Measurements from ENCODE around the gene CEP89. TPM values are rescaled to one million over a fixed set of nuclear protein-coding genes. Genes with fewer than 3 reads are reported as not detected.

CEP89 gene
- polyA plus RNA-seq, 1 donor = 14.4 TPM

GRCh38 chr19:32921624-32922023, 50.1 kb downstream of the CEP89 start:
- no peak overlapping the region for H3K27ac ChIP-seq (ENCODE audit: low read length)
- H3K36me3 ChIP-seq (ENCODE audit: control insufficient read depth, insufficient read depth, low read length) = peaks cover 33% of the 10 kb centered on the region
- WGBS (ENCODE audit: insufficient coverage, low lambda C conversion rate) = no CpG with 5 or more reads among the region's 3 CpGs
- DNase-seq = no peak
- no peaks in the 10 kb centered on the region for H3K4me1 ChIP-seq (ENCODE audit: control insufficient read depth, insufficient read depth, low read length)
- H3K9me3 ChIP-seq (ENCODE audit: control insufficient read depth, low read depth, low read length) = no peaks in the 10 kb centered on the region
- H3K27me3 ChIP-seq (ENCODE audit: control insufficient read depth, insufficient read depth, low read length) = no peaks in the 10 kb centered on the region
- no peak overlapping the region for H3K4me3 ChIP-seq (ENCODE audit: low read length)

- Histone ChIP-seq H3K36me3 (ENCODE audit: control insufficient read depth, insufficient read depth, low read length) (peaks cover 34% of the 10 kb centered on the region), H3K27ac (ENCODE audit: low read length) (no peak overlapping the region)
- WGBS (ENCODE audit: insufficient coverage, low lambda C conversion rate) = no CpG with 5 or more reads among the region's 4 CpGs
These were observed 52.4 kb downstream of the CEP89 start for GRCh38 chr19:32919365-32919764.

GRCh38 chr19:32917616-32917996, 54.2 kb downstream of the CEP89 start:
- no peaks in the 10 kb centered on the region for H3K4me1 ChIP-seq (ENCODE audit: control insufficient read depth, insufficient read depth, low read length)
- DNase-seq = no peak
- no CpG with 5 or more reads among the region's 8 CpGs for WGBS (ENCODE audit: insufficient coverage, low lambda C conversion rate)
- H3K9me3 ChIP-seq (ENCODE audit: control insufficient read depth, low read depth, low read length) = no peaks in the 10 kb centered on the region
- peaks cover 24% of the 10 kb centered on the region for H3K36me3 ChIP-seq (ENCODE audit: control insufficient read depth, insufficient read depth, low read length)
- no peak overlapping the region for H3K27ac ChIP-seq (ENCODE audit: low read length)
- H3K4me3 ChIP-seq (ENCODE audit: low read length) = no peak overlapping the region
- no peaks in the 10 kb centered on the region for H3K27me3 ChIP-seq (ENCODE audit: control insufficient read depth, insufficient read depth, low read length)

More at GRCh38 chr19:32919365-32919764, 52.4 kb downstream of the CEP89 start:
- H3K27me3 ChIP-seq (ENCODE audit: control insufficient read depth, insufficient read depth, low read length) = no peaks in the 10 kb centered on the region
- no peak overlapping the region for H3K4me3 ChIP-seq (ENCODE audit: low read length)
- no peaks in the 10 kb centered on the region for H3K9me3 ChIP-seq (ENCODE audit: control insufficient read depth, low read depth, low read length)
- no peaks in the 10 kb centered on the region for H3K4me1 ChIP-seq (ENCODE audit: control insufficient read depth, insufficient read depth, low read length)
- DNase-seq = no peak

GRCh38 chr19:32916969-32917615, 54.7 kb downstream of the CEP89 start:
- DNase-seq = no peak
- peaks cover 26% of the 10 kb centered on the region for H3K36me3 ChIP-seq (ENCODE audit: control insufficient read depth, insufficient read depth, low read length)
- H3K9me3 ChIP-seq (ENCODE audit: control insufficient read depth, low read depth, low read length) = no peaks in the 10 kb centered on the region
- no peaks in the 10 kb centered on the region for H3K27me3 ChIP-seq (ENCODE audit: control insufficient read depth, insufficient read depth, low read length)
- no peak overlapping the region for H3K4me3 ChIP-seq (ENCODE audit: low read length)
- H3K4me1 ChIP-seq (ENCODE audit: control insufficient read depth, insufficient read depth, low read length) = no peaks in the 10 kb centered on the region
- WGBS (ENCODE audit: insufficient coverage, low lambda C conversion rate) = no CpG with 5 or more reads among the region's 4 CpGs
- no peak overlapping the region for H3K27ac ChIP-seq (ENCODE audit: low read length)

- WGBS (ENCODE audit: insufficient coverage, low lambda C conversion rate) = 100% methylated on average over 1 of the region's 12 CpGs
- H3K4me3 ChIP-seq (ENCODE audit: low read length) = no peak overlapping the region
These were observed 56.7 kb downstream of the CEP89 start for GRCh38 chr19:32914879-32915660.

GRCh38 chr19:32911467-32911866, 60.3 kb downstream of the CEP89 start:
- no peak for DNase-seq
- no peak overlapping the region for H3K27ac ChIP-seq (ENCODE audit: low read length)
- no peaks in the 10 kb centered on the region for H3K27me3 ChIP-seq (ENCODE audit: control insufficient read depth, insufficient read depth, low read length)
- H3K4me3 ChIP-seq (ENCODE audit: low read length) = no peak overlapping the region
- H3K4me1 ChIP-seq (ENCODE audit: control insufficient read depth, insufficient read depth, low read length) = no peaks in the 10 kb centered on the region
- 100% methylated on average over 1 of the region's 4 CpGs for WGBS (ENCODE audit: insufficient coverage, low lambda C conversion rate)
- peaks cover 20% of the 10 kb centered on the region for H3K36me3 ChIP-seq (ENCODE audit: control insufficient read depth, insufficient read depth, low read length)
- no peaks in the 10 kb centered on the region for H3K9me3 ChIP-seq (ENCODE audit: control insufficient read depth, low read depth, low read length)

More at GRCh38 chr19:32914879-32915660, 56.7 kb downstream of the CEP89 start:
- Histone ChIP-seq H3K27ac (ENCODE audit: low read length) (no peak overlapping the region), H3K4me1 (ENCODE audit: control insufficient read depth, insufficient read depth, low read length) (no peaks in the 10 kb centered on the region), H3K9me3 (ENCODE audit: control insufficient read depth, low read depth, low read length) (no peaks in the 10 kb centered on the region), H3K27me3 (ENCODE audit: control insufficient read depth, insufficient read depth, low read length) (no peaks in the 10 kb centered on the region), H3K36me3 (ENCODE audit: control insufficient read depth, insufficient read depth, low read length) (peaks cover 23% of the 10 kb centered on the region)
- DNase-seq = no peak

- no peaks in the 10 kb centered on the region for H3K4me1 ChIP-seq (ENCODE audit: control insufficient read depth, insufficient read depth, low read length)
- H3K27me3 ChIP-seq (ENCODE audit: control insufficient read depth, insufficient read depth, low read length) = no peaks in the 10 kb centered on the region
- H3K4me3 ChIP-seq (ENCODE audit: low read length) = no peak overlapping the region
- no peaks in the 10 kb centered on the region for H3K9me3 ChIP-seq (ENCODE audit: control insufficient read depth, low read depth, low read length)
- DNase-seq = no peak
- 92% methylated on average over 2 of the region's 5 CpGs for WGBS (ENCODE audit: insufficient coverage, low lambda C conversion rate)
- peaks cover 20% of the 10 kb centered on the region for H3K36me3 ChIP-seq (ENCODE audit: control insufficient read depth, insufficient read depth, low read length)
- H3K27ac ChIP-seq (ENCODE audit: low read length) = no peak overlapping the region
These were observed 60.9 kb downstream of the CEP89 start for GRCh38 chr19:32910874-32911273.

- 100% methylated on average over 1 of the region's 5 CpGs for WGBS (ENCODE audit: insufficient coverage, low lambda C conversion rate)
- H3K4me3 ChIP-seq (ENCODE audit: low read length) = no peak overlapping the region
- H3K27ac ChIP-seq (ENCODE audit: low read length) = no peak overlapping the region
- H3K4me1 ChIP-seq (ENCODE audit: control insufficient read depth, insufficient read depth, low read length) = no peaks in the 10 kb centered on the region
- no peak for DNase-seq
- no peaks in the 10 kb centered on the region for H3K9me3 ChIP-seq (ENCODE audit: control insufficient read depth, low read depth, low read length)
- peaks cover 20% of the 10 kb centered on the region for H3K36me3 ChIP-seq (ENCODE audit: control insufficient read depth, insufficient read depth, low read length)
- no peaks in the 10 kb centered on the region for H3K27me3 ChIP-seq (ENCODE audit: control insufficient read depth, insufficient read depth, low read length)
These were observed 61.7 kb downstream of the CEP89 start for GRCh38 chr19:32910094-32910493.

- Histone ChIP-seq H3K9me3 (ENCODE audit: control insufficient read depth, low read depth, low read length) (no peaks in the 10 kb centered on the region), H3K4me1 (ENCODE audit: control insufficient read depth, insufficient read depth, low read length) (no peaks in the 10 kb centered on the region), H3K27me3 (ENCODE audit: control insufficient read depth, insufficient read depth, low read length) (no peaks in the 10 kb centered on the region), H3K36me3 (ENCODE audit: control insufficient read depth, insufficient read depth, low read length) (peaks cover 14% of the 10 kb centered on the region), H3K4me3 (ENCODE audit: low read length) (no peak overlapping the region), H3K27ac (ENCODE audit: low read length) (no peak overlapping the region)
- no peak for DNase-seq
These were observed 62.5 kb downstream of the CEP89 start for GRCh38 chr19:32909257-32909656.

- no peaks in the 10 kb centered on the region for H3K27me3 ChIP-seq (ENCODE audit: control insufficient read depth, insufficient read depth, low read length)
- H3K4me3 ChIP-seq (ENCODE audit: low read length) = no peak overlapping the region
- peaks cover 14% of the 10 kb centered on the region for H3K36me3 ChIP-seq (ENCODE audit: control insufficient read depth, insufficient read depth, low read length)
- no peaks in the 10 kb centered on the region for H3K9me3 ChIP-seq (ENCODE audit: control insufficient read depth, low read depth, low read length)
- no peak overlapping the region for H3K27ac ChIP-seq (ENCODE audit: low read length)
- no peaks in the 10 kb centered on the region for H3K4me1 ChIP-seq (ENCODE audit: control insufficient read depth, insufficient read depth, low read length)
- WGBS (ENCODE audit: insufficient coverage, low lambda C conversion rate) = no CpG with 5 or more reads among the region's 7 CpGs
- DNase-seq = no peak
These were observed 63.0 kb downstream of the CEP89 start for GRCh38 chr19:32908641-32909190.

All from large intestine (tissue), 3 donors.